GM18868 (cell line): ENCODE measurements around the gene FABP6.
"Not testable (repeated sequence)": the region's sequence is repeated elsewhere in the genome, so short reads cannot be mapped to it uniquely, and the experiment has no call there.

ENCODE experiments used
- ATAC-seq: cut with Tn5 transposase; IDR thresholded peaks from one replicate; pipeline ENCODE4 v1.9.1; 2021; ENCODE audit warnings: mild to moderate bottlenecking, moderate library complexity; ENCODE audit not compliant: unreplicated experiment

FABP6 gene, protein sequence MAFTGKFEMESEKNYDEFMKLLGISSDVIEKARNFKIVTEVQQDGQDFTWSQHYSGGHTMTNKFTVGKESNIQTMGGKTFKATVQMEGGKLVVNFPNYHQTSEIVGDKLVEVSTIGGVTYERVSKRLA

GRCh38 chr5:160229190-160229742 lies at the start of gene FABP6:
Gene FABP6 (plus strand): TSS chr5:160229506. CDS start chr5:160229558, 52 bp downstream.
- no peak for ATAC-seq

DNA sequence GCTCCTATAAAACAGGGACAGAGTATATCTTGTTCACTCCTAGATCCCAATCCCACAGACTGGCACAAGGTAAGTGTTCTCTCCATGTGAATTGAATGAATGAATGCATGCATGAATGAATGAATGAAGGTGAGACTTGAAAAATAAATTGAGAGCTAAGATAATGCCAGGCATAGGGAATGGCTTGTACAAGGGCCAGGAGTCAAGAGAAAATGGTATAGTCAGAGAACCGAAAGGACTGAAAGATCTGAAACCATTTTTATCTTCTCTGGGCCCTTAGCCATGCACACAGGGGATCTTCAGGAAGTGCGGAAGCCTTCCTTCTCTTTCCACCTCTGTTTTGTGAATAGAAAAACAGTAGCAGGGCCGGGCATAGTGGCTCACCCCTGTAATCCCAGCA lies 48.4 kb upstream of the FABP6 start:
- no peak for ATAC-seq

- ATAC-seq, result no peak
Measured at GRCh38 chr5:160181965-160182622, 47.2 kb upstream of the FABP6 start.

DNA sequence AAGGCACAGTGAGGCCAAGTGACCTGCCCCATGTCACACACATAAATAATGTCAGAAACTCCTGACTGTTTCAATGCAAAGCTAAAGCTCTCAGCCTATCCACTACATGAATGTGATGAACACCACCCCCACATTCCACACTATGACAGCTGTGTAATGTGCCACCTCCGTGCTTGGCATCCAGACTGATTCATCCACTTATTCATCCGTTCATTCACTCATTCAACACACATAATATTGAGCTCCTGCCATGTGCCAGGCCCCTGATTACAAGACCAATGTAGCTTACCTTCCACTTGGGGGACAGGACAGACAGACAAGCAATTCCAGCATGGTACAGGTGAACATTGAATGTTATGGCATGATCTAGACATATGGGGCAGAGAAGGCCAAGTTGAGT lies 46.2 kb upstream of the FABP6 start:
- no peak for ATAC-seq

DNA sequence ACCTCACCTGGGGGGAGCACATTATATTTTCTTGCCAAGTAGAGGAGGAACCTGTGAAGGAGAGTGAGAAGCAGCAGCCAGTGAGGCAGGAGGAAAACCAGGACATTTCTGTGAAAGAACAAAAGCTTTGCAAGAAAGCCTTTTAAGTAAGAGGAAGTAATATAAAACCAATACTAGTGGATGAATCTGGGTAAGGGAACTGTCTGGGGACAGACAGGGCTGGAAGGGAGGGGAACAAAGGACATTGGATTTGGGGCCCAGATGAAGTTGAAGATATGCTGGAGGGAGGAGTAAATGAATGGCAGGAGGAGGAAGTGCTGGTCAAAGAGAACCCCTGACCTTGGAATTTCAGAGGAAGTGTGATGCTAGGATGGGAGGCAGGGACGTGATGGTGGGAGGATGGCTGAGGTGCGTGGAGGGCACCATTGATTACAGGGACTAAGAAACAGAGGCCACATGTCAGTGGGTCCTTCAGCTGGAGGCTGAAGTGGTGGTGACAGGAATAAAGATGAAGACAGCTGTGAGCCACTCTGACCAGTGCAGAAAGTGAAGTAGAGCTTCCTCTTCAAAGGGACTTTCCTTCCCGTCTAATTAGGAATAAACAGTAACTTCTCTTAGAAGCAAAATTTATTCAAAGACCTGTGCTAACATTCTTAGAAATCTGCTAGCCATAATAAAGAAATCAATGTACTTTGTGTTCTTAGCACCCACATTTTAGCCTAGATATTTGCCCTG lies 43.5 kb upstream of the FABP6 start:
- ATAC-seq, result no peak

DNA sequence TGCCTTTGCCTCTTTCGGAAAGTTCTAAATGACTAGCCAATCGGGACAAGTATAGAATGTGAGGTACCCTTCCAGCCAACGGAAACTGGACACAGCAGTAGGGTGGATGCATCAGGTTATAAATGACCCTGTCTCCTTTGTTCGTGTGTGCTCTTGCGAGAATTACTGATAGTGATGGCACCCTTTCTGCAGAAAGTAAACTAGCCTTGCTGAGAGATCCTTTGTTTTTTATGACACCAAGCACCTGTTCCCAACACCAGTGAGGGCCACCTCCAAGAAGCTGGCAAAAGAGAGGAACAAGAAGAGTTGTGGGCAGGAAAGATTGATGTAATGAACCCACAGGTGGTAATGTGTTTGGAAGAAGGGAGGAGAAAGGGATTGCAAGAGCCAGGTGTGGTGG lies 42.8 kb upstream of the FABP6 start:
- no peak for ATAC-seq

DNA sequence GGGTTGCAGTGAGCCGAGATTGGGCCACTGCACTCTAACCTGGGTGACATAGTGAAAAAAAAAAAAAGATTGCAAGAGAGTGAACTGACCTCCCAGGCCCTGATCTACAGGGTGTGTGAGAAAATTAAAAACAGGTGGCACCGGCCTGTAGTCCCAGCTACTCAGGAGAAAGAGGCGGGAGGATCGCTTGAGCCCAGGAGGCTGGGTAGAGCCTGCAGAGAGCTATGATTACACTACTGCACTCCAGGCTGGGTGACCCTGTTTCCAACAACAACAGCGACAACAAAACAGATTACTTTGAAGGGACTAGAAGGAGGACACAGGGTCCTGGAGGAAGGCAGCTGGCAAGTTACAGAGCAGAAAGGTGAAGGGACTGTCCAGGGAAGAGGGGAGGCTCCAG lies 42.2 kb upstream of the FABP6 start:
- ATAC-seq, result no peak

GRCh38 chr5:160188141-160189015 lies 40.9 kb upstream of the FABP6 start:
- no peak for ATAC-seq

DNA sequence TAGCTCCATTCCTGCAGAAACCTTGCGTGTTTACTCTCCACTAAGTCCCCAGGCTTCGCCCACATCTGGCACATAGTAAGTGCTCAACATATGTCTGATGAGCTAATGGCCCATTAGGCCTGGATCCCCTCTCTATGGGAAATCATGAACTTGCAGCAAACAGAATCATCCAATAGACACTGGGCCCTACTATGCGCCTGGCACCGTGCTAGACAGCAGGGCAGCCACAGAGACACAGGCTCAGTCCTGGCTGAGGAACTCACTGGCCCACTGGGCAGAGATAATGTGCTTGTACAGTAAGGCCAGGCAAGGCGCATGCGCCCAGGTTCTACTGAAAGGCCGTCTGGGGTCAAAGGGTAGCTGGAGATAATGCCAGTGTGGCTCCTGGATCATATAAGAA lies 36.9 kb upstream of the FABP6 start:
- no peak for ATAC-seq

DNA sequence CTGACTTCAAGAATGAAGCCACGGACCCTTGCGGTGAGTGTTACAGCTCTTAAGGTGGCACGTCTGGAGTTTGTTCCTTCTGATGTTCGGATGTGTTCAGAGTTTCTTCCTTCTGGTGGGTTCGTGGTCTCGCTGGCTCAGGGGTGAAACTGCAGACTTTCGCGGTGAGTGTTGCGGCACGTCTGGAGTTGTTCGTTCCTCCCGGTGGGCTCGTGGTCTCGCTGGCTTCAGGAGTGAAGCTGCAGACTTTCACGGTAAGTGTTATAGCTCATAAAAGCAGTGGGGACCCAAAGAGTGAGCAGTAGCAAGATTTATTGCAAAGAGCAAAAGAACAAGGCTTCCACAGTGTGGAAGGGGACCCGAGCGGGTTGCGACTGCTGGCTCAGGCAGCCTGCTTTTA lies 36.2 kb upstream of the FABP6 start:
- not testable (repeated sequence) for ATAC-seq

- ATAC-seq, result not testable (repeated sequence)
Measured at GRCh38 chr5:160193790-160194189, 35.5 kb upstream of the FABP6 start.

- no peak for ATAC-seq
Measured at GRCh38 chr5:160197341-160198144, 31.8 kb upstream of the FABP6 start.

- no peak for ATAC-seq
Measured at GRCh38 chr5:160198146-160198545, 31.2 kb upstream of the FABP6 start.

GRCh38 chr5:160198841-160199409 lies 30.4 kb upstream of the FABP6 start:
- ATAC-seq, result no peak

DNA sequence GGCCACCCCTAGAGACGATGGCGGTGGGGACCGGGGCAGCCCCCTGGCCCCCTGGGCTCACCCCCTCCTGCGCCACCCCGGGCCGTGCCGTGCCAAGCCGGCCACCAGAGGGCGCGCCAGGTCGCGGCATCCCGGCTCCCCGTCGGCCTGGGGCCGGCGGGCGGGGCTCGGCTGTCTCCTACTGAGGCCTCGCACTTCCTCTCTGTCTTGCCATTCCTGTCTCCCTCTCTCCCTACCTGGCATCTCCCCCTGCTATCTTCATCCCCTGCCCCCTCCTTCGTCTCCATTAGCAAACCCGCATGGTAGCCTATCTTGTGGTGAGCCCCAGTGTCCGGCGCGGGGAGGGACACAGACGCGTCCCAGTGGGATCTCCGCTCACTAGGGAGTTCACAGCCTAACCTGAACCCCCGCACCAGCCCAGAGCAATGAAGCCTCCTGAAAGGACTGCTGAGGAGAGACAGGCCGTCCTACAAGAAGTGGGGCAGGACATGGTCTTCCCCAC lies 29.8 kb upstream of the FABP6 start:
- ATAC-seq, result peak; percentile 94

GRCh38 chr5:160207061-160207460 lies 22.2 kb upstream of the FABP6 start:
- ATAC-seq, result no peak

- ATAC-seq, result peak; percentile 63
Measured at GRCh38 chr5:160209917-160210316, 19.4 kb upstream of the FABP6 start.

- no peak for ATAC-seq
Measured at GRCh38 chr5:160210606-160211005, 18.7 kb upstream of the FABP6 start.

- no peak for ATAC-seq
Measured at GRCh38 chr5:160211352-160211751, 18.0 kb upstream of the FABP6 start.

GRCh38 chr5:160213537-160213936 lies 15.8 kb upstream of the FABP6 start:
- no peak for ATAC-seq
